ENCODE data around the gene GPRIN1.
"Not testable (repeated sequence)": the region's sequence is repeated elsewhere in the genome, so short reads cannot be mapped to it uniquely, and the experiment has no call there.

The GPRIN1 gene

GRCh38 chr5:176575066-176575465 is 34.9 kb downstream of the GPRIN1 start:
- no peak for DNase-seq (ENCODE audit: low read depth)

GRCh38 chr5:176574297-176574591 is 35.7 kb downstream of the GPRIN1 start:
- DNase-seq (ENCODE audit: low read depth) = no peak

GRCh38 chr5:176573564-176574296 is 36.2 kb downstream of the GPRIN1 start:
- DNase-seq (ENCODE audit: low read depth) = no peak

GRCh38 chr5:176570044-176570443 is 39.9 kb downstream of the GPRIN1 start:
- no peak for DNase-seq (ENCODE audit: low read depth)

- DNase-seq (ENCODE audit: low read depth) = no peak
Observed at GRCh38 chr5:176568657-176569056, 41.3 kb downstream of the GPRIN1 start.

GRCh38 chr5:176565760-176566288 is 44.1 kb downstream of the GPRIN1 start:
- no peak for DNase-seq (ENCODE audit: low read depth)

- DNase-seq (ENCODE audit: low read depth) = no peak
Observed at GRCh38 chr5:176564002-176564401, 46.0 kb downstream of the GPRIN1 start.

GRCh38 chr5:176562189-176562588 is 47.8 kb downstream of the GPRIN1 start:
- no peak for DNase-seq (ENCODE audit: low read depth)

- DNase-seq (ENCODE audit: low read depth) = no peak
Observed at GRCh38 chr5:176561259-176561658, 48.7 kb downstream of the GPRIN1 start.

- DNase-seq (ENCODE audit: low read depth) = no peak
Observed at GRCh38 chr5:176560364-176560763, 49.6 kb downstream of the GPRIN1 start.

- no peak for DNase-seq (ENCODE audit: low read depth)
Observed at GRCh38 chr5:176559683-176560082, 50.3 kb downstream of the GPRIN1 start.

GRCh38 chr5:176557846-176558245 is 52.1 kb downstream of the GPRIN1 start:
- DNase-seq (ENCODE audit: low read depth) = no peak

- DNase-seq (ENCODE audit: low read depth) = no peak
Observed at GRCh38 chr5:176553260-176554085, 56.5 kb downstream of the GPRIN1 start.

GRCh38 chr5:176552332-176552869 is 57.6 kb downstream of the GPRIN1 start:
- no peak for DNase-seq (ENCODE audit: low read depth)

GRCh38 chr5:176550937-176551336 is 59.0 kb downstream of the GPRIN1 start:
- not testable (repeated sequence) for DNase-seq (ENCODE audit: low read depth)

- no peak for DNase-seq (ENCODE audit: low read depth)
Observed at GRCh38 chr5:176550275-176550831, 59.6 kb downstream of the GPRIN1 start.

- no peak for DNase-seq (ENCODE audit: low read depth)
Observed at GRCh38 chr5:176549871-176550270, 60.1 kb downstream of the GPRIN1 start.

GRCh38 chr5:176548967-176549444 is 61.0 kb downstream of the GPRIN1 start, which contains the start of gene CDHR2:
Gene CDHR2 (plus strand): TSS chr5:176549342. CDS start chr5:176565353, 16,011 bp downstream.
- no peak for DNase-seq (ENCODE audit: low read depth)

GRCh38 chr5:176547802-176548201 is 62.2 kb downstream of the GPRIN1 start:
- DNase-seq (ENCODE audit: low read depth) = no peak
